NCI-H2029 treated with DMSO at 0.1 percent for 48 hours (cell line): ENCODE results near the gene REPS1.
"Not testable (repeated sequence)": the region's sequence is repeated elsewhere in the genome, so short reads cannot be mapped to it uniquely, and the experiment has no call there.

Experiments
- DNase-seq: peaks from one replicate; lab custom pipeline; 2025; lab: John Stamatoyannopoulos, UW

The REPS1 gene

GRCh38 chr6:138970159-138970558, 17.9 kb downstream of the REPS1 start:
- DNase-seq = no peak

- no peak for DNase-seq
Measured at GRCh38 chr6:138966870-138967269, 21.2 kb downstream of the REPS1 start.

- DNase-seq = no peak
Measured at GRCh38 chr6:138965971-138966370, 22.1 kb downstream of the REPS1 start.

- DNase-seq = no peak
Measured at GRCh38 chr6:138965291-138965874, 22.7 kb downstream of the REPS1 start.

- no peak for DNase-seq
Measured at GRCh38 chr6:138964012-138964411, 24.0 kb downstream of the REPS1 start.

GRCh38 chr6:138963531-138963930, 24.5 kb downstream of the REPS1 start:
- no peak for DNase-seq

- DNase-seq = no peak
Measured at GRCh38 chr6:138963119-138963518, 24.9 kb downstream of the REPS1 start.

- no peak for DNase-seq
Measured at GRCh38 chr6:138959521-138959920, 28.5 kb downstream of the REPS1 start.

- no peak for DNase-seq
Measured at GRCh38 chr6:138958595-138958994, 29.5 kb downstream of the REPS1 start.

- DNase-seq = no peak
Measured at GRCh38 chr6:138957903-138958302, 30.1 kb downstream of the REPS1 start.

GRCh38 chr6:138957484-138957883, 30.6 kb downstream of the REPS1 start:
- DNase-seq = no peak

GRCh38 chr6:138956244-138956924, 31.7 kb downstream of the REPS1 start:
- DNase-seq = no peak

GRCh38 chr6:138955262-138955661, 32.8 kb downstream of the REPS1 start:
- no peak for DNase-seq

- DNase-seq = no peak
Measured at GRCh38 chr6:138953451-138953850, 34.6 kb downstream of the REPS1 start.

GRCh38 chr6:138948546-138949179, 39.4 kb downstream of the REPS1 start:
- no peak for DNase-seq

- DNase-seq = no peak
Measured at GRCh38 chr6:138948004-138948403, 40.0 kb downstream of the REPS1 start.

GRCh38 chr6:138945354-138945753, 42.7 kb downstream of the REPS1 start:
- no peak for DNase-seq

- no peak for DNase-seq
Measured at GRCh38 chr6:138944412-138944811, 43.6 kb downstream of the REPS1 start.

- DNase-seq = no peak
Measured at GRCh38 chr6:138943089-138943625, 44.9 kb downstream of the REPS1 start.

GRCh38 chr6:138936873-138937272, 51.2 kb downstream of the REPS1 start:
- DNase-seq = not testable (repeated sequence)

- no peak for DNase-seq
Measured at GRCh38 chr6:138931660-138932059, 56.4 kb downstream of the REPS1 start.

GRCh38 chr6:138926579-138926978, 61.5 kb downstream of the REPS1 start:
- no peak for DNase-seq

GRCh38 chr6:138925806-138926205, 62.2 kb downstream of the REPS1 start:
- DNase-seq = no peak
